ENCODE data around the gene UMAD1.

UMAD1 gene

GRCh38 chr7:7693881-7694280, 53.3 kb downstream of the UMAD1 start:
- peak; percentile 9 for DNase-seq (ENCODE audit: low read depth)

GRCh38 chr7:7694542-7694941, 54.0 kb downstream of the UMAD1 start:
- no peak for DNase-seq (ENCODE audit: low read depth)

GRCh38 chr7:7695111-7695817, 54.7 kb downstream of the UMAD1 start:
- no peak for DNase-seq (ENCODE audit: low read depth)

- no peak for DNase-seq (ENCODE audit: low read depth)
Measured at GRCh38 chr7:7696458-7697119, 56.0 kb downstream of the UMAD1 start.

- no peak for DNase-seq (ENCODE audit: low read depth)
Measured at GRCh38 chr7:7698930-7699329, 58.4 kb downstream of the UMAD1 start.

GRCh38 chr7:7699380-7699779, 58.8 kb downstream of the UMAD1 start:
- DNase-seq (ENCODE audit: low read depth): no peak

- no peak for DNase-seq (ENCODE audit: low read depth)
Measured at GRCh38 chr7:7699970-7700369, 59.4 kb downstream of the UMAD1 start.

GRCh38 chr7:7701527-7701926, 61.0 kb downstream of the UMAD1 start:
- DNase-seq (ENCODE audit: low read depth): no peak

GRCh38 chr7:7702826-7703225, 62.3 kb downstream of the UMAD1 start:
- DNase-seq (ENCODE audit: low read depth): peak; percentile 47

GRCh38 chr7:7703427-7703826, 62.9 kb downstream of the UMAD1 start:
- no peak for DNase-seq (ENCODE audit: low read depth)

GRCh38 chr7:7704867-7705266, 64.3 kb downstream of the UMAD1 start:
- DNase-seq (ENCODE audit: low read depth): no peak

- DNase-seq (ENCODE audit: low read depth): no peak
Measured at GRCh38 chr7:7705318-7705717, 64.8 kb downstream of the UMAD1 start.

- no peak for DNase-seq (ENCODE audit: low read depth)
Measured at GRCh38 chr7:7706101-7706511, 65.6 kb downstream of the UMAD1 start.

GRCh38 chr7:7706556-7707172, 66.1 kb downstream of the UMAD1 start:
- DNase-seq (ENCODE audit: low read depth): no peak

GRCh38 chr7:7707246-7707645, 66.7 kb downstream of the UMAD1 start:
- DNase-seq (ENCODE audit: low read depth): no peak

- DNase-seq (ENCODE audit: low read depth): no peak
Measured at GRCh38 chr7:7707806-7708205, 67.3 kb downstream of the UMAD1 start.

- no peak for DNase-seq (ENCODE audit: low read depth)
Measured at GRCh38 chr7:7709291-7709690, 68.7 kb downstream of the UMAD1 start.

- no peak for DNase-seq (ENCODE audit: low read depth)
Measured at GRCh38 chr7:7710469-7710868, 69.9 kb downstream of the UMAD1 start.

- no peak for DNase-seq (ENCODE audit: low read depth)
Measured at GRCh38 chr7:7713730-7714129, 73.2 kb downstream of the UMAD1 start.

GRCh38 chr7:7718492-7718891, 77.9 kb downstream of the UMAD1 start, which contains the start of gene RPA3:
TSS of gene RPA3 (minus strand) at chr7:7718607. CDS start at chr7:7640418, 78,189 bp downstream.
- DNase-seq (ENCODE audit: low read depth): no peak

GRCh38 chr7:7719236-7719635, 78.7 kb downstream of the UMAD1 start:
- DNase-seq (ENCODE audit: low read depth): peak; percentile 75

- DNase-seq (ENCODE audit: low read depth): no peak
Measured at GRCh38 chr7:7720193-7720592, 79.6 kb downstream of the UMAD1 start.
